ENCODE results near the gene ACBD6.
"Not testable (repeated sequence)": the region's sequence is repeated elsewhere in the genome, so short reads cannot be mapped to it uniquely, and the experiment has no call there.

ACBD6 gene

DNA sequence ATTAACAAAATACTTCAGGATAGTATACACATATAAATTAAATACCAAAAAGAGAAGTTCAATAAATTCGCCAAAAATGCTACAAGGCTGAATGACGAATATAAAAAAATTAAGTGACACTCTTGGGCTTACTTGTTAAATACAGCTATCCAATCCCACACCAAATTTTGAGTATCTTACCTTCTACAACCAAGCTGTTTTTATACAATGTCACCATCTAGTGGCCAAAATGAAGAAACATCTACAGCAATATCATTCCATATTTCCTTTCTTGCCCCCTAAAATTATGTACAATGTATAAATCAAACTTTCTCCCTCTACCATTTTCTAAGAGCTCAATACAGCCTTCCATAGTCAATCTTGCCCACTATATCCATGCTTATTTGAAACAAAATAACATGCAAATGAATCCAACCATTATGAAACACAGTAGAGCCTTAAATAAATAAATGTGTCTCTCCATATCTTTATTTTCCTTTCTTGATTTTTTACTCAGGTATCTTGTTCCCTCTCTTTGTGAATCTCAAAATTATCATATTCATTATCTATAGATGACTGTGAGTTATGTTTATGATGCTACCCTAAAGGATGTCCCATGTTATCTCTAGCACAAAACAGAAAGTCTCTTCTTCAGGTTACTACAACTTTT lies 86.3 kb downstream of the ACBD6 start:
- no peak for DNase-seq (ENCODE audit: low read depth)

- no peak for DNase-seq (ENCODE audit: low read depth)
These were observed 87.0 kb downstream of the ACBD6 start for GRCh38 chr1:180415236-180415848.

DNA sequence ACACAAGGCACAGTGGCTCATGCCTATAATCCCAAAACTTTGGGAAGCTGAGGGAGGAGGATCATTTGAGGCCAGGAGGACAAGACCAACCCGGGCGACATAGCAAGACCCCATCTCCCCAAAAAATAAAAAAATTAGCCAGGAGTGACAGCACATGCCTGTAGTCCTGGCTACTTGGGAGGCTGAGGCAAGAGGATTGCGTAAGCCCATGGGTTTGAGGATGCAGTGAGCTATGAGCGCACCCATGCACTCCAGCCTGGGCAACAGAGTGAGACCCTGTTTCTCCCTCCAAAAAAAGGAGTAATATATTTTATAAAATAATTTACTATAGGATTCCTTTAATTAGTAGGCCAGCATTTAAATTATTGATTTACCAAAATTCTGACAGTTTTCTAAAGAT lies 89.8 kb downstream of the ACBD6 start:
- DNase-seq (ENCODE audit: low read depth), result no peak

DNA sequence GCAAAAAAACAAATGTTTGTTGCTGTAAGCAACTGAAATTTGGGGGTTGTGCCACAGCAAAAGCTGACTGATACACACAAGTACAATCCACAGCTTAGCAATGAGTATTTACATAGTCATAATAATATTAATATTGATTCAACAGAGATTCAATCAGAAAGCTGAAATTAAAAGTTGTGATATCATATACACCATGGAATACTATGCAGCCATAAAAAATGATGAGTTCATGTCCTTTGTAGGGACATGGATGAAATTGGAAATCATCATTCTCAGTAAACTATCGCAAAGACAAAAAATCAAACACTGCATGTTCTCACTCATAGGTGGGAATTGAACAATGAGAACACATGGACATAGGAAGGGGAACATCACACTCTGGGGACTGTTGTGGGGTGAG lies 94.2 kb downstream of the ACBD6 start:
- DNase-seq (ENCODE audit: low read depth), result not testable (repeated sequence)

- no peak for DNase-seq (ENCODE audit: low read depth)
These were observed 95.3 kb downstream of the ACBD6 start for GRCh38 chr1:180407051-180407450.

GRCh38 chr1:180402551-180402950 lies 99.8 kb downstream of the ACBD6 start:
- no peak for DNase-seq (ENCODE audit: low read depth)

DNA sequence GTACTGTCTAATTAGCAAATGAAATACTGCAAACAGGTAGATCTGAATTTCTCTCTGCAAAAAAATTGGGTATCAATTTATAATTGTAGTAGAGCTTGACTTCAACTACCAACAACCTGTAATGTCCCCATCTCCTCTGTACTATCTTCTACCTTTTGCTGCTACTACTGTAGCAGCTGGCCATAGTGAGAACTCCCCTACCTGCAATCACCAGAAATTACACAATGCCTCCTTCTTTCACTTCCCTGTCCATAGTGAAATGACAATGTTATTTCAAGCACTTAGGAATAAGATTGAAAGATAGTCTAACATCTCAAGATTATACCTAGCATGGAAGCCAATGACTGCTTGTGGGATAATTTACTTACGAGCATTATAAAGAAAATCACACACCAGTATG lies 100.4 kb downstream of the ACBD6 start:
- no peak for DNase-seq (ENCODE audit: low read depth)

DNA sequence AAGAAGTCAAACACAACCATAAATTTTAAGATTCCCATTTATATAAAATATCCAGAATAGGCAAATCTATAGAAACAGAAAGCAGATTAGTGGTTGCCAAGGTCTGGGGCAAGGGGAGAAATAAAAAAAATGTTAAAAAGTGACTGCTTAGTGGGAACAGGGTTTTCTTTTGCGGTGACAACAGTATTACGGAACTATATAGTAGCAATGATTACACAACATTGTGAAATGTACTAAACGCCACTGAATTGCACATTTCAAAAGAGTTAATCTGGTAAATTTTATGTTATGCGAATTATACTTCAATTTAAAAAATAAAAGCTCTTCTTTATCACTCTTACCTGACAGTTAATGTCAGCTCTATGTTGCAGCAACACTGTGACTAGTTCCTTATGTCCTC lies 105.2 kb downstream of the ACBD6 start:
- DNase-seq (ENCODE audit: low read depth), result no peak

DNA sequence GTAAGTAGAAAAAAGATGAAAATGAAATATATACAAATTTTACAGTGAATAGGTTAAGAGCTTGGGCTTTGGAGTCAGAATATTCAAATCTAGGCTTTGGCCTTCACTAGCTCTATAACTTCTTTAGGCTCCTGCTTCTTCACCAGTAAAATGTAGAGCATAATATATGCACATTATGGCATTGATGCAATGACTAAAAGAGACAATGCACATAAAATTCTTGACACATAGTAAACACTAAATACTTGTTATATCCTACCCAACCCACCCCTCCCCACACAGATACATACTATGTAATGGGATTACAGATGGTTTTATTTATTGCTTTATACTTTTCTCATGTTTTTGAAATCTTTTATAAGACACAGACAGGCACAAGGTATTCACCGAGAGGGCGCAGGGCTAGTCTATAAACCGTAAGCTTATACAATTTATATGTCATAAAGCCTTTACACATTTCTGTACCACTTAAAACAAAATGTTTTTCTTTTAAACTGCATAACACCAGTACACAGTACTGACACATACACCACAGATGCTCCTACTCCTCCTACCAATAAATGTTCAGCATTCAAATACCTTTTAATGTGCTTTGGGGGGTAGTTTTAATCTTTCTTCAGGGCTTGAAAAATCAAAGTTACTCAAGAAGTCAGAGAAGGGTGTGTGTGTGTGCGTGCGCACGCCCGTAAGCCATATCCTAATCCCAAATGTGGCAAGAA lies 109.8 kb downstream of the ACBD6 start:
- no peak for DNase-seq (ENCODE audit: low read depth)

DNA sequence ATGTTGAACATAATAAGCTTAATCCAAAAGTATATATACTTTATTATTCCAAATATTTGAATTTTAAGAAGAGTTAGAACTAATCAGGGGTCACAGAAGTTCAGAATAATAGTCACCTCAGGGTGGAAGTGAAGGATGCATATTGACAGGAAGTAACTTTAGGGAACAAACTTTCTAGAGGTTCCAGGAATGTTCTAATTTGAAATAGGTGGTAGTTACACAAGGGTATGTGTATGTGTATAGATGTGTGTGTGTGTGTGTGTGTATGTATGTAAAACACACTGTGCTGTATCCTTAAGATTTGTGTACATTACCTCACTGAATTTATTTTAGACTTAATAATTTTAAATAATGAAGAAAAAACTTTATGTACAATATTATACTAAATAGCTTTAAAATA lies 110.4 kb downstream of the ACBD6 start:
- no peak for DNase-seq (ENCODE audit: low read depth)

DNA sequence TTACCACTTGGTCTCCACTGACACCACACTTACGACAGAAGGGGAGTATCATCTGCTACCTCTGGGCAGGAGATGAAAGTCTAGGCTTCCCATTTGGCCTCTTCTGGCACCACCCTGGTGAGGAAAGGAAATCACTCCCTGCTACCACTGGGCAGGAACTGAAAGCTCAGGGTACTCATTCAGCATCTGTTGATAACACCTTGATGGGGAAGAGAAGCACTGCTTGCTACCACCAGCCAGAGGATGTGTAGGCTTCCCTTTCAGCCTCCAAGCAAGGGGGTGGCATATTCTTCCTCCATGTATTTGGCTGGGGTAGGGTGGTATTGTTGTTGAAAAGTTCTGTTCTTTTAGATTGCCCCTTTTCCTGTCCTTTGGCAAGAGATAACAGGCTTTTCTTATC lies 115.0 kb downstream of the ACBD6 start:
- no peak for DNase-seq (ENCODE audit: low read depth)

DNA sequence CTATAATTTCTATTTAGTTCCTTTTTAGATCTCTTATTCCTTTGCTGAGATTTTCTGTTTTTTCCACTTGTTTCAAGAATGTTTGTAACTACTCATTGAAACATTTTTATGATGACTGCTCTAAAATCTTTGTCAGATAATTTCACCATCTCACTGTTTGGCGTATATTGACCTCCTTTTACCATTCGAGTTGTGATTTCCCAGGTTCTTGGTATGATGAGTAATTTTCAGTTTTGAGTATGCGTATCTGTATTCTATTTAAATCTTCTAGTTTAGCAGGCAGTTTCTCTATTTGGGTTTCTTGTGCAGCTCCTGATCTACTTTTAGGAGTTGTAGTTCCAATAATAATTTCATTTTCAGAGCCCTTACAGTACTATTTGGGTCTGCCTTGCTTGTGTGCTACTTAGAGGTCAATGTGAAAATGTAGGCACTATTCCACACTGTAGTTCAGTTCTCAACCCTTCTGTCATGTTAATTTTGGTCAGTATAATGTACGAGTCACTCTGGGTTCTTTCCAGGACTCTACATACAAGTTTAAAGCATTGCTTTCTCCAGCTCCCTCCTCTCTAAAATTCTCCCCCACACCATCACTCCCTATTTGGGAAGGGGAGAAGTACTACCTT lies 115.5 kb downstream of the ACBD6 start:
- DNase-seq (ENCODE audit: low read depth), result no peak

- DNase-seq (ENCODE audit: low read depth), result no peak
These were observed 117.2 kb downstream of the ACBD6 start for GRCh38 chr1:180385144-180385543.

- no peak for DNase-seq (ENCODE audit: low read depth)
These were observed 117.9 kb downstream of the ACBD6 start for GRCh38 chr1:180384286-180385005.

GRCh38 chr1:180382326-180383115 lies 119.9 kb downstream of the ACBD6 start:
- no peak for DNase-seq (ENCODE audit: low read depth)

DNA sequence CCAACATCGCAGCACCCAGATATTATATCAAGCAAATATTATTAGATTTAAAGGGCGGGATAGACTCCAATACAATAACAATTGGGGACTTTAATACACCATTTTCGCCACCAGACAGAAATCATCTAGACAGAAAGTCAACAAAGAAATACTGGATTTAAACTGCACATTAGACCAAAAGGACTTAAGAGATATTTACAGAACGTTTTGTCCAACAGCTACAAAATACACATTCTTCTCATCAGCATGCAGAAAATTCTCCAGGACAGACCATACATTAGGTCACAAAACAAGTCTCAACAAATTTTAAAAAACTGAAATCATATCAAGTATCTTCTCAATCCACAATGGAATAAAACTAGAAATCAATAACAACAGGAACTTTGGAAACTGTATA lies 121.2 kb downstream of the ACBD6 start:
- DNase-seq (ENCODE audit: low read depth), result no peak

- DNase-seq (ENCODE audit: low read depth), result no peak
These were observed 121.9 kb downstream of the ACBD6 start for GRCh38 chr1:180380259-180381183.

DNA sequence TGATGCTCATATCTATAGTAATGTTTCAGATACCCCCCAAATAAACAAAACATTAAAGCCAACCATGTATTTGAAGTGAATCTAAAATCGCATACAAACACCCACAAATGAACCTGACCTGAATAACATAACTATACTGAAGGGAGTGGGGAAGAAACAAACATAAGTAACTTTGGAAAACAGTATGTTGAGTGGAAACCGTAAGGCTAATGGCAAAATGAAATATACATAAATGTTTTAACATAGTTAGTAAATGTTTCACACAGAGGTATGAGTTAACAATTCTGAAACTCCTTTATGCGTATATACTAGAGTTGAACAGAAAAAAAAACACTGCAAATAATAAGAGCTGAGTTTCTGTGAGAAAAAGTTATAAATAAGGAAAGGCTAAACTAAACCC lies 125.6 kb downstream of the ACBD6 start:
- no peak for DNase-seq (ENCODE audit: low read depth)

DNA sequence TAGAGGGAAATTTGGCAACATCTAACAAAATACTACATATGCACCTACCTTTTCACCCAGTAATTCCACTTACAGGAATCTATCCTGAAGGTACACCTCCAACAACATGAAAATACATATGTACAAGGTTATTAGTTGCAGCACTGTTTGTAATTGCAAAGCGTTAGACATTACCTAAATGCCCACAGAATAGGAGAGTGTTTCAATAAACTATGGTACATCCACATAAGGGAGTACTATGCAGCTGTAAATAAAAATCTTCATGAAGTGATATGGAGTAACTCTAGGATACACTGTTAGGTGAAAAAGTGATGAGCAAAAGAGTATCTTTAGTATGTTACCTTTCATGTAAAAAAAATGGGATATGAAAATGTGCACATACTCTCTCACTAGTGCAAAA lies 126.1 kb downstream of the ACBD6 start:
- DNase-seq (ENCODE audit: low read depth), result no peak

DNA sequence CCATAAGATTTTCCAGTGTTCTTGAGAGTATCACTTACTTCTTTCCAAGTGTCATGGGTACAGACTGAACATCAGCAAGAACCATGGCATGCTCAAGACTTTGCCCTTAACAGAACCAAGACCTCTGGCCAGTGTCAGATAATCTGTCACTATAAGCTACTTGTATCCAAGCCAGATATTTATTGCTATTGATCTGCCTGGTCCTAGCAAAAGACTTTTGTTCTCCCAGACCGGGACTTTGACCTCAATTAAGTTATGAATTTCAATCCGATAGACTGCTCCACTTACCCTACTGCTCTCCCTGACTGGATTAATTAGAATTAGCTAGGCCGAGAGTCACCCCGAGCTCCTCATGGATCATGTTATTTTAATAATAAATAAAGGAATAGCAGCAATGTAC lies 129.6 kb downstream of the ACBD6 start:
- DNase-seq (ENCODE audit: low read depth), result no peak

GRCh38 chr1:180370597-180370996 lies 131.8 kb downstream of the ACBD6 start:
- DNase-seq (ENCODE audit: low read depth), result no peak
